PC-3 (cell line): ENCODE data around the gene DTD1. TPM values are rescaled to one million over a fixed set of nuclear protein-coding genes. Genes with fewer than 3 reads are reported as not detected.

Source experiments
- ATAC-seq: fragments of 200-7000 bp; cut with Tn5 transposase; 2 replicates; pipeline ENCODE4 v1.9.1; 2020; ENCODE audit warnings: mild to moderate bottlenecking, moderate library complexity
- BruUV-seq: library from RNA; stranded (reverse); fragments of 400-500 nt; replicated peaks from 2 replicates; lab custom pipeline; 2021; lab: Mats Ljungman, UMichigan
- CTCF ChIA-PET: fragments of 300-600 bp; sonication (Branson Sonifier 250); formaldehyde crosslinking; loops from one replicate; lab custom pipeline; 2022; ENCODE audit warnings: antibody characterized with exemption; lab: Charles Lee
- POLR2A ChIA-PET: fragments of 300-600 bp; sonication (Branson Sonifier 250); formaldehyde crosslinking; loops from one replicate; lab custom pipeline; 2022; ENCODE audit warnings: antibody characterized with exemption; ENCODE audit not compliant: unreplicated experiment; lab: Charles Lee
- DNase-seq: peaks from one replicate; pipeline ENCODE4 v3.0.0-alpha.2; 2015
- H2AFZ ChIP-seq: fragments of 300-600 bp; sonication (generic); 2 replicates; pipeline ENCODE4 v1.6.0; 2016; ENCODE audit warnings: antibody characterized with exemption, low read length
- H3F3A ChIP-seq: fragments of 300-600 bp; sonication (generic); one replicate; pipeline ENCODE4 v1.6.0; 2017; ENCODE audit warnings: antibody characterized with exemption, low read length, control low read depth, mild to moderate bottlenecking; ENCODE audit not compliant: unreplicated experiment
- H3K27ac ChIP-seq: fragments of 300-600 bp; sonication (generic); 2 replicates; pipeline ENCODE4 v1.5.1; 2016; ENCODE audit warnings: mild to moderate bottlenecking, low read length
- H3K27me3 ChIP-seq: fragments of 300-600 bp; sonication (generic); 2 replicates; pipeline ENCODE4 v1.6.1; 2016; ENCODE audit warnings: low read length, mixed read lengths
- H3K36me3 ChIP-seq: fragments of 300-600 bp; sonication (generic); 2 replicates; pipeline ENCODE4 v1.6.1; 2016; ENCODE audit warnings: low read depth, mixed run types, low read length, mixed read lengths
- H3K4me1 ChIP-seq: fragments of 300-600 bp; sonication (generic); 2 replicates; pipeline ENCODE4 v1.5.1; 2016; ENCODE audit warnings: low read length; ENCODE audit not compliant: insufficient read depth
- H3K4me2 ChIP-seq: fragments of 300-600 bp; sonication (generic); 2 replicates; pipeline ENCODE4 v1.6.0; 2016; ENCODE audit warnings: low read length
- H3K4me3 ChIP-seq: fragments of 300-600 bp; sonication (generic); 2 replicates; pipeline ENCODE4 v1.5.1; 2016; ENCODE audit warnings: mild to moderate bottlenecking, low read length, mixed read lengths
- H3K79me2 ChIP-seq: fragments of 300-600 bp; sonication (generic); 2 replicates; pipeline ENCODE4 v1.6.1; 2017; ENCODE audit warnings: low read length, mixed read lengths
- H3K9ac ChIP-seq: fragments of 300-600 bp; sonication (generic); 2 replicates; pipeline ENCODE4 v1.6.0; 2016; ENCODE audit warnings: mild to moderate bottlenecking, low read length
- H3K9me2 ChIP-seq: fragments of 300-600 bp; sonication (generic); replicated peaks from 2 replicates; pipeline ENCODE4 v1.6.1; 2016; ENCODE audit warnings: mixed run types, low read length, mixed read lengths
- H3K9me3 ChIP-seq: fragments of 300-600 bp; sonication (generic); 2 replicates; pipeline ENCODE4 v1.6.1; 2016; ENCODE audit warnings: low read length, mixed read lengths
- H4K20me1 ChIP-seq: fragments of 300-600 bp; sonication (generic); 2 replicates; pipeline ENCODE4 v1.6.1; 2016; ENCODE audit warnings: low read length, mixed read lengths
- EZH2 ChIP-seq: fragments of 300-600 bp; sonication (generic); IDR thresholded peaks from one replicate; pipeline ENCODE4 v1.6.1; 2017; ENCODE audit warnings: antibody characterized with exemption, mild to moderate bottlenecking, low read length; ENCODE audit not compliant: unreplicated experiment
- EZH2phosphoT487 ChIP-seq: fragments of 300-600 bp; sonication (generic); IDR thresholded peaks from 2 replicates; pipeline ENCODE4 v1.6.1; 2018; ENCODE audit warnings: mild to moderate bottlenecking, antibody characterized with exemption, low read length, borderline replicate concordance
- intact Hi-C: fragments of 100-400 bp; cut with micrococcal nuclease; formaldehyde crosslinking; loops from 2 replicates; pipeline ENCODE4 v1.9.0; 2023
- total RNA-seq: library from RNA; depleted of rRNA; stranded (reverse); fragments of >200 nt; gene quantifications from 2 replicates; pipeline ENCODE4 v1.2.3, GENCODE V29; 2014
- TF ChIP-seq, protein P1 (sequence below): fragments of 300-600 bp; sonication (generic); conservative IDR thresholded peaks from 2 replicates; pipeline ENCODE4 v1.5.1; 2017; ENCODE audit warnings: antibody characterized with exemption, low read depth, mild to moderate bottlenecking, low read length

Gene DTD1
- total RNA-seq, 1 experiment from 2014 or later, result 124 TPM

DNA sequence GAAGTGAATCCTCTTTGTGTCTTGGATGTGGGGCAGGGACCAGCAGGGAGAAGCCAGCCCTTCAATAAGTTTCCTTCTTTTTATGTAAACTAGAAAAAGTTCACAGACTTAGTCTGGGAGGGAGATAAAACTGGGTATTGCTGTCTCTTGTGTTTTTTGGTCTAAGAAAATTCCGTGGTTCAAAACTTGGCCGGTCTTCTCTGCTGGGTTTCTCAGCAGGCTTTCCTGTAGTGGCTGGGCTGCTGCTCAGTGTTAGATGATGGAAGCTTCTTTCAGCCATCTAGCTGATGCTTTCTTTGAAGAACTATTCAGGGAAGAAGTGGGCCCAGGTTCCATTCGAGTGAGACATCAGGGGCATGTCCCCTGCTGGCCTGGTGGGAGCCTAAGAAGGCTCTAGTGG is 155.0 kb downstream of the DTD1 start:
- H3K27ac ChIP-seq, result no peak overlapping the region
- no peak overlapping the region for H2AFZ ChIP-seq
- no peak for ATAC-seq
- no peaks in the 10 kb centered on the region for H3K27me3 ChIP-seq
- no peaks in the 10 kb centered on the region for H3K79me2 ChIP-seq
- intact Hi-C loops, result no loop called here
- no peaks in the 10 kb centered on the region for H4K20me1 ChIP-seq
- H3K9ac ChIP-seq, result no peak overlapping the region
- DNase-seq, result no peak
- BruUV-seq, result no TSS peak
- no peaks in the 10 kb centered on the region for H3K9me2 ChIP-seq
- 0 out of 2 replicates have a peak, but pooled peaks cover 2% of the 10 kb centered on the region for H3K36me3 ChIP-seq
- CTCF ChIA-PET, result no interaction called here
- no peak overlapping the region for H3K4me2 ChIP-seq
- no peaks in the 10 kb centered on the region for H3K9me3 ChIP-seq
- POLR2A ChIA-PET, result no interaction called here
- TF ChIP-seq, protein P1, sequence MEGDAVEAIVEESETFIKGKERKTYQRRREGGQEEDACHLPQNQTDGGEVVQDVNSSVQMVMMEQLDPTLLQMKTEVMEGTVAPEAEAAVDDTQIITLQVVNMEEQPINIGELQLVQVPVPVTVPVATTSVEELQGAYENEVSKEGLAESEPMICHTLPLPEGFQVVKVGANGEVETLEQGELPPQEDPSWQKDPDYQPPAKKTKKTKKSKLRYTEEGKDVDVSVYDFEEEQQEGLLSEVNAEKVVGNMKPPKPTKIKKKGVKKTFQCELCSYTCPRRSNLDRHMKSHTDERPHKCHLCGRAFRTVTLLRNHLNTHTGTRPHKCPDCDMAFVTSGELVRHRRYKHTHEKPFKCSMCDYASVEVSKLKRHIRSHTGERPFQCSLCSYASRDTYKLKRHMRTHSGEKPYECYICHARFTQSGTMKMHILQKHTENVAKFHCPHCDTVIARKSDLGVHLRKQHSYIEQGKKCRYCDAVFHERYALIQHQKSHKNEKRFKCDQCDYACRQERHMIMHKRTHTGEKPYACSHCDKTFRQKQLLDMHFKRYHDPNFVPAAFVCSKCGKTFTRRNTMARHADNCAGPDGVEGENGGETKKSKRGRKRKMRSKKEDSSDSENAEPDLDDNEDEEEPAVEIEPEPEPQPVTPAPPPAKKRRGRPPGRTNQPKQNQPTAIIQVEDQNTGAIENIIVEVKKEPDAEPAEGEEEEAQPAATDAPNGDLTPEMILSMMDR, result no peak
- TF ChIP-seq EZH2phosphoT487, result no peak
- no peak for TF ChIP-seq EZH2
- no peaks in the 10 kb centered on the region for H3F3A ChIP-seq
- H3K4me1 ChIP-seq, result no peaks in the 10 kb centered on the region; the same call in 1 of the 2 replicates
- H3K4me3 ChIP-seq, result no peak overlapping the region

DNA sequence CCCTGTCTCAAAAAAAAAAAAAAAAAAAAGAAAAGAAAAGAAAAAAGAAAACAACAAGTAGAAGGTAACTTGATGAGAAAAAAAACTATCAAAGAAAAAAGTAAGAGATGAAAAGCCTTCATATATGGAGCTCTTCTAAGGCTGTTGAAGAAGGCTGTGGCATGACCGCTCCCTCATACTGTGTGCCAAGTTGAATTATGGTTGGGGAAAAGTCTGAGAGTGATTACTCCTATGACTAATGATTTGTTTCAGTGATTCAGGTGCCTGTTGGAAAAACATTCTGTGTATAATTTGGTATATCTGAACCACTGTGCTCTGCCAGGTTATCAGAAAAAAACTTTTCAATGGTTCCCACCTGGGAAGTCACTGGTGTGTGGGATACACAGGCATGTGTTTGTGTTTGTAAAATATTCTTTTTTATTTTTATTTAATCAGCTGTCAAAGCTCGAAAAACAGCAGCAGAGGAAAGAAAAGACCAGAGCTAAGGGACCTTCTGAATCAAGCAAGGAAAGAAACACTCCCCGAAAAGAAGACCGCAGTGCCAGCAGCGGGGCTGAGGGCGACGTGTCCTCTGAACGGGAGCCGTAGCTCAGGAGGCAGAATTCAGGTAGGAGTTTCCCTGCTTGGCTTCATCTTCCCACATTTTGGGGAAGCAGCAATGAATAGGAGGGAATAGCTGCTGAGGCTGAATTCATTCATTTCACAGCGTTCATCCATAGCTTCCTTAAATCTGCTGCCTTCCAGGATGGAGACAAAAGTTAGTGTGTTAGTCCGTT is 156.0 kb downstream of the DTD1 start:
- peak; percentile 43 for DNase-seq
- intact Hi-C loops, result no loop called here
- H3K27me3 ChIP-seq, result no peaks in the 10 kb centered on the region
- H3K36me3 ChIP-seq, result 0 out of 2 replicates have a peak, but pooled peaks cover 2% of the 10 kb centered on the region
- no peaks in the 10 kb centered on the region for H3F3A ChIP-seq
- H3K9ac ChIP-seq, result no peak overlapping the region
- no peaks in the 10 kb centered on the region for H3K79me2 ChIP-seq
- H3K4me1 ChIP-seq, result no peaks in the 10 kb centered on the region; the same call in 1 of the 2 replicates
- no peaks in the 10 kb centered on the region for H3K9me3 ChIP-seq
- no peak overlapping the region for H2AFZ ChIP-seq
- no peak overlapping the region for H3K4me2 ChIP-seq
- POLR2A ChIA-PET, result no interaction called here
- H3K9me2 ChIP-seq, result no peaks in the 10 kb centered on the region
- BruUV-seq, result no TSS peak
- H4K20me1 ChIP-seq, result no peaks in the 10 kb centered on the region
- CTCF ChIA-PET, result no interaction called here
- TF ChIP-seq EZH2phosphoT487 (no peak), EZH2 (no peak)
- TF ChIP-seq, protein P1, result no peak
- no peak overlapping the region for H3K4me3 ChIP-seq
- no peak overlapping the region for H3K27ac ChIP-seq
- ATAC-seq, result peak; percentile 69

DNA sequence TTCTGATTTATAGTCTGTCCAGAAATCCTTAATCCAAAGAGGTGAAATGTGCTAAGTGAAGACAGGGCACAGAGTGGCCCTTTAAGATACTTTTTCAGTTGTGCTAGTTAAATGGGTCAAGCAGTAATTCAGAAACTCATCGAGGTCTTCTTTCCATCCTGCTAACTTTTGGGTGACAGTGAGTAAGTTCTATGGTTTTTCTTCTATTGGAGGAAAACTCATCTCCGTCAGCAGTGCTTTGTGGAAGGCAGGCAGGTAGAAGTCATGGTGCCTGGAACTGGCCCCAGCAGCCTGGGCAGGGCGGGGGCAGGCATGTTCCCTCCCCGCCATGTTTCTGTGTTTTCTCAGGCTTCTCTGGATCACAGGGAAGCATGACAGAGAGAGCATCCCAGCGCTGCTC is 159.2 kb downstream of the DTD1 start:
- intact Hi-C loops, result no loop called here
- BruUV-seq, result no TSS peak
- POLR2A ChIA-PET, result no interaction called here
- Histone ChIP-seq H3K4me1 (no peaks in the 10 kb centered on the region; the same call in 1 of the 2 replicates), H3K36me3 (0 out of 2 replicates have a peak, but pooled peaks cover 2% of the 10 kb centered on the region), H2AFZ (no peak overlapping the region), H3K79me2 (no peaks in the 10 kb centered on the region), H3K9ac (no peak overlapping the region), H3K27ac (no peak overlapping the region), H3F3A (no peaks in the 10 kb centered on the region), H3K4me3 (no peak overlapping the region), H3K9me2 (no peaks in the 10 kb centered on the region), H3K4me2 (no peak overlapping the region), H3K27me3 (no peaks in the 10 kb centered on the region), H4K20me1 (no peaks in the 10 kb centered on the region), H3K9me3 (no peaks in the 10 kb centered on the region)
- TF ChIP-seq EZH2phosphoT487 (no peak), EZH2 (no peak)
- TF ChIP-seq, protein P1, result no peak
- no peak for DNase-seq
- no peak for ATAC-seq
- CTCF ChIA-PET, result no interaction called here
